ENCODE measurements around the gene CT45A10.
"Not testable (repeated sequence)": the region's sequence is repeated elsewhere in the genome, so short reads cannot be mapped to it uniquely, and the experiment has no call there.

Gene CT45A10

GRCh38 chrX:135893294-135893817, at the start of gene CT45A10, which contains the start of gene SAGE1:
Gene CT45A10, minus strand, starts transcription at chrX:135893444. Its CDS starts 8,100 bp downstream, at chrX:135885344.
Gene SAGE1, plus strand, starts transcription at chrX:135893716. Its CDS starts 2,527 bp downstream, at chrX:135896243.
- no peak for TF ChIP-seq POLR2A (IDR thresholded peaks at IDR 0.05; ENCODE audit: low read depth, low read length)
- DNase-seq (ENCODE audit: insufficient read length, low spot score) (no peak), FAIRE-seq (no peak)

- TF ChIP-seq POLR2A (IDR thresholded peaks at IDR 0.05; ENCODE audit: low read depth, low read length), result no peak
- FAIRE-seq (no peak), DNase-seq (ENCODE audit: insufficient read length, low spot score) (no peak)
Measured at GRCh38 chrX:135931644-135932487, 38.6 kb upstream of the CT45A10 start.

GRCh38 chrX:135927897-135928296, 34.7 kb upstream of the CT45A10 start:
- FAIRE-seq (no peak), DNase-seq (ENCODE audit: insufficient read length, low spot score) (no peak)
- TF ChIP-seq POLR2A (IDR thresholded peaks at IDR 0.05; ENCODE audit: low read depth, low read length), result no peak

- FAIRE-seq, result no peak
- TF ChIP-seq POLR2A (IDR thresholded peaks at IDR 0.05; ENCODE audit: low read depth, low read length), result no peak
- DNase-seq (ENCODE audit: insufficient read length, low spot score), result no peak
Measured at GRCh38 chrX:135923353-135923752, 30.1 kb upstream of the CT45A10 start.

GRCh38 chrX:135920516-135920915, 27.3 kb upstream of the CT45A10 start:
- not testable (repeated sequence) for DNase-seq (ENCODE audit: insufficient read length, low spot score); FAIRE-seq

GRCh38 chrX:135914404-135914803, 21.2 kb upstream of the CT45A10 start:
- no peak for TF ChIP-seq POLR2A (IDR thresholded peaks at IDR 0.05; ENCODE audit: low read depth, low read length)
- FAIRE-seq (no peak), DNase-seq (ENCODE audit: insufficient read length, low spot score) (no peak)

- FAIRE-seq (no peak), DNase-seq (ENCODE audit: insufficient read length, low spot score) (no peak)
- TF ChIP-seq POLR2A (IDR thresholded peaks at IDR 0.05; ENCODE audit: low read depth, low read length), result no peak
Measured at GRCh38 chrX:135910251-135910650, 17.0 kb upstream of the CT45A10 start.

GRCh38 chrX:135892781-135893180, 463 bp downstream of the CT45A10 start:
- DNase-seq (ENCODE audit: insufficient read length, low spot score), result no peak
- no peak for FAIRE-seq
- TF ChIP-seq POLR2A (IDR thresholded peaks at IDR 0.05; ENCODE audit: low read depth, low read length), result no peak

- DNase-seq (ENCODE audit: insufficient read length, low spot score) (no peak), FAIRE-seq (no peak)
- TF ChIP-seq POLR2A (IDR thresholded peaks at IDR 0.05; ENCODE audit: low read depth, low read length), result no peak
Measured at GRCh38 chrX:135890087-135890585, 3.1 kb downstream of the CT45A10 start.

GRCh38 chrX:135888976-135889375, 4.3 kb downstream of the CT45A10 start:
- FAIRE-seq; DNase-seq (ENCODE audit: insufficient read length, low spot score): not testable (repeated sequence)

- DNase-seq (ENCODE audit: insufficient read length, low spot score); FAIRE-seq: not testable (repeated sequence)
Measured at GRCh38 chrX:135888230-135888629, 5.0 kb downstream of the CT45A10 start.

- DNase-seq (ENCODE audit: insufficient read length, low spot score); FAIRE-seq: not testable (repeated sequence)
Measured at GRCh38 chrX:135882741-135883140, 10.5 kb downstream of the CT45A10 start.

GRCh38 chrX:135871712-135872111, 21.5 kb downstream of the CT45A10 start, which contains the start of gene CT45A9:
Gene CT45A9, minus strand, starts transcription at chrX:135871812. Its CDS starts 3,751 bp downstream, at chrX:135868061.
- FAIRE-seq; DNase-seq (ENCODE audit: insufficient read length, low spot score): not testable (repeated sequence)

- FAIRE-seq; DNase-seq (ENCODE audit: insufficient read length, low spot score): not testable (repeated sequence)
Measured at GRCh38 chrX:135854438-135854837, 38.8 kb downstream of the CT45A10 start, which contains the start of gene CT45A8. Gene CT45A8, minus strand, starts transcription at chrX:135854538. Its CDS starts 3,755 bp downstream, at chrX:135850783.

- not testable (repeated sequence) for DNase-seq (ENCODE audit: insufficient read length, low spot score); FAIRE-seq
Measured at GRCh38 chrX:135837180-135837579, 56.1 kb downstream of the CT45A10 start, which contains the start of gene CT45A7. Gene CT45A7, minus strand, starts transcription at chrX:135837280. Its CDS starts 3,747 bp downstream, at chrX:135833533.
